Measurements from ENCODE around the gene ROR1.

Gene ROR1

DNA sequence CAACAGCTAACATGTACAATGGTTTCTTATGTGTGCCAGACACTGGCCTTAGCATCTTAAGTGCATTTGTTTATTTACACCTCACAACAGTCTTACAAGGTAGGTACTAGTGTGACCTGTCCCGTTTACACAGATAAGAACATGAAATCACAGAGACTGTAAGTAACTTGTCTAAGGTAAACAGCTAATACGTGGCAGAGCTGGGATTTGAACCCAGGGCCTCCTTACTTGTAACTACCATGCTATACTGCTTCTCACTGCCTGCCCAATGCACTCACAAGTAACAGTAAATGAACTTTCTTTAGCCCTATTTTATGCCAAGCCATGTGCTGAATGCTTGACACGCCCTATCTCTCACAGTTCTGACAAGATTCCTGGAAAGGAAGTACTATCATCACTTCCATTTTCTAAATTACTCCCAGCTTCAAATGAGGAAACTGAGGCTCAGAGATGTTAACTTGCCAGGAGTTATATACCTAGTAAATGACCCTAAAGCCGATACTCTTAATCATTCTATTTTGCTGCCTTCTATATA, 25.7 kb upstream of the ROR1 start:
- TF ChIP-seq, protein P1, sequence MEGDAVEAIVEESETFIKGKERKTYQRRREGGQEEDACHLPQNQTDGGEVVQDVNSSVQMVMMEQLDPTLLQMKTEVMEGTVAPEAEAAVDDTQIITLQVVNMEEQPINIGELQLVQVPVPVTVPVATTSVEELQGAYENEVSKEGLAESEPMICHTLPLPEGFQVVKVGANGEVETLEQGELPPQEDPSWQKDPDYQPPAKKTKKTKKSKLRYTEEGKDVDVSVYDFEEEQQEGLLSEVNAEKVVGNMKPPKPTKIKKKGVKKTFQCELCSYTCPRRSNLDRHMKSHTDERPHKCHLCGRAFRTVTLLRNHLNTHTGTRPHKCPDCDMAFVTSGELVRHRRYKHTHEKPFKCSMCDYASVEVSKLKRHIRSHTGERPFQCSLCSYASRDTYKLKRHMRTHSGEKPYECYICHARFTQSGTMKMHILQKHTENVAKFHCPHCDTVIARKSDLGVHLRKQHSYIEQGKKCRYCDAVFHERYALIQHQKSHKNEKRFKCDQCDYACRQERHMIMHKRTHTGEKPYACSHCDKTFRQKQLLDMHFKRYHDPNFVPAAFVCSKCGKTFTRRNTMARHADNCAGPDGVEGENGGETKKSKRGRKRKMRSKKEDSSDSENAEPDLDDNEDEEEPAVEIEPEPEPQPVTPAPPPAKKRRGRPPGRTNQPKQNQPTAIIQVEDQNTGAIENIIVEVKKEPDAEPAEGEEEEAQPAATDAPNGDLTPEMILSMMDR (IDR thresholded peaks at IDR 0.05) = no peak

DNA sequence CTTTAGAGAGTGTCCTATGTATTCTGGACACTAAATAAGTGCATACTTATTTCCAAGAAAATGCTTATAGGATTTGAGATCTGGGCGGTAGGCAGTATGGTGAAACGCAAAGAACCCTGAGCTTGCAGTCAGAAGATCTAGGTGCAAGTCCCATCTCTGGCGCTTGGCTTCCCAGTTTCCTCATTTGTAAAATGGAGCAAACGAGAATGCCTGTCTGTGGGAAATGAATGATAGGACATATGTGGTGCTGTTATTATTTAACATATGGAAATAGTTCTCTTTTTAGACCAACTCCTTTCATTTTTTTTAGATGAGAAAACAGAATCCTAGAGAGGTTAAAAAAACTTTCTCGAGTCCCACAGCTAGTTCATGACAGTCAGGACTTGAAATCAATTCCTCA, 25.2 kb upstream of the ROR1 start:
- TF ChIP-seq, protein P1 (IDR thresholded peaks at IDR 0.05) = no peak

DNA sequence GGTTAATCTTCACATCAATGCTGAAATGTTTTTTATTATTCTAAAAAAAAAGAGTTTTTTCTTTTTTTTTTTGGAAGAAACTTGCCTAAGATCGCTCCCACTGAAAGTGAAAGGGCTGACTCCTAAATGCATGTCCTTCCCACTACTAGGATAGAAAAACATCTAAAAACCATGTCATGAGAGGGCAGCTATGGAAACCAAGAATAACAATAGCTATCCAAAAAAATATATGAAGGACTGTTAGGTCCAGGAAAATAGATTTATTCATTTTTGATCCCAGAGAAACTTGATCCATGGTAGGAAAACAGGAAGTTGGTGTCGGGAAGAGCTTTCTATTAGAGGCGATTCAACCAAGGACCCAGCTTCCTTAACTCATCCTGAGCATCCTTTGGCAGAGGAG, 23.1 kb upstream of the ROR1 start:
- TF ChIP-seq, protein P1 (IDR thresholded peaks at IDR 0.05) = no peak

DNA sequence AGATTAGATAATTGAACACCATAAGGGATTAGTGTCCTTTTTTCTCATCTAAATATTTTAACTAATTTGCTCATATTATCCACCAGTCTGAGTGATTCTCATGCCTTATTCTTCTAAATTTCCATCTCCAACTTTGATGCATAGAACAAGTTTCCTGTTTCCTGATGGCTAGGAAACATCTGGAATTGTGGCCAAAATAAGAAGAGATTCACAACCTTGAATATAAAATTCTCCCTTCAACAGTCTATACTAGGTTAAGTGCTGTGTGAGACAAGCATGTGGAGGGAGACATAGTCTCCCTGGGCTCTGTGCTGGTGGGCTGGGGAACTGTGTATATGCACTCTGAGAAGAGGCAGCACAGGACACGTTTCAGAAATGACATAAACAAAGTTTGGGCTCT, 21.6 kb upstream of the ROR1 start:
- TF ChIP-seq, protein P1 (IDR thresholded peaks at IDR 0.05) = no peak

DNA sequence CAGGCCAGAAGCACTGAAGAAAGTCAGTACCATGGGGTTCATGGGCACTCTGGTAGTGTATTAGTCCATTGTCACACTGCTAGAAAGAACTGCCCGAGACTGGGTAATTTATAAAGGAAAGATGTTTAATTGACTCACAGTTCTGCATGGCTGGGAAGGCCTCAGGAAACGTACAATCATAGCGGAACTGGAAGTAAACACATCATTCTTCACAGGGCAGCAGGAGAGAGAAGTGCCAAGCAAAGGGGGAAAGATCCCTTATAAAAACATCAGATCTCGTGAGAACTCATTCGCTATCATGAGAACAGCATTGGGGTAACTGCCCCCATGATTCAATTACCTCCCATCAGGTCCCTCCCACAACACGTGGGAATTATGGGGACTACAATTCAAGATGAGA, 20.2 kb upstream of the ROR1 start:
- TF ChIP-seq, protein P1 (IDR thresholded peaks at IDR 0.05) = no peak

DNA sequence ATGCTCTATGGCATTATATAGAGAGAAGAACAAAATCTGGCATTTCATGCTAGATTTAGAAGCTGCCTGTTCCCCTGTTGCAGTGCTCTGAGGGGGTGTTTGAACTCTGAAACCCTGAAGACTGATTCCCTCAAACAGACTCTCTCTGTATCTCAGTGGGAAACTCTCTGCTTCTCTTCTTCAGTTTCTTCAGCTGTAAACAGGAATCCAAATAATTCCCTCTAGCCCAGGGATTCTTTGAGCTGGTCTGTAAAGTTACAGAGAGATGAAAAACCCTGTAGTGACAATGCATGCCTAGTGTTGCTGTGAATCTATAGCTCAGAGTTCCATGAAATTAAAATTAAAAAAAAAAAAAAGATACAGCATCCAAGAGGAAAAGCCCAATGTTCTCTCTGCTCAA, 17.0 kb upstream of the ROR1 start:
- TF ChIP-seq, protein P1 (IDR thresholded peaks at IDR 0.05) = no peak

DNA sequence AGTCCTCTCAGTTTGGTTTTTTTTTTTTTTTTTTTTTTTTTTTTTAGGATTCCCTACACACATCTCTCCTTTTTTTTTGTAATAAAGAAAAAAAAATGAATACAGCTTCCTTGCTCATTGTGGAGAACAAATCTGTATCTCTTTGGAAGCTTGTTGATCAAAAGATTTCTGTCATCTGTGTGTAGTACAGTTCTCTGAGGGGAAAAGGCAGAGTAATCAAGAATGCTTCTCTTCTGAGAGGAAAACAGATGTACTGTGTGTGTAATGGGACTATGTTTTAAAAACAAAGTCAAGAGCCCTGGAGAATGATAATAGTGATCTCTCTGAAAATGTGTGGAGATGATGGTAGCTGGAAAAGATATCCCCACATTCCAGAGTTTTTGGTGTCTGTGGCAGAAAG, 16.5 kb upstream of the ROR1 start:
- TF ChIP-seq, protein P1 (IDR thresholded peaks at IDR 0.05) = no peak

DNA sequence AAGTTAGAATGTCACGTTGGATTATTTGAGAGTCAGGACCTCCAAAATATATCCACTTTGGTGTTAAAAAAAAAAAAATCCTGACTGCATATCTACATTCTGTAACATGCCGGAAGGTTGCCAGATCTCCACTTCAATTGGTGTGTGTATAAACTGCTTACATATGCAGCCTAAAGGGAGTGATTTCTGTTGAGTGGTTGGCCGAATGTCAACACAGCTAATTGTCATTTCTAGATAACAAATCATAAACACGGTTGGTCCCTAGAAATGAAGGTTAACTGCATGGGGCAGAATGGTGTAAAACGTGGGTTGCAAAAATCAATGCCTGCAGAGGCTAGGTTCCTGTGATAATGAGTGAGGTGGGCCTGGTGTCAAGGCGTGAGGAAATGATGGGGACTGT, 15.0 kb upstream of the ROR1 start:
- TF ChIP-seq, protein P1 (IDR thresholded peaks at IDR 0.05) = no peak

Measured in LNCAP (cell line).